CD4-positive, alpha-beta T cell treated with Interleukin-12 subunit alpha and Interleukin-12 subunit beta, for 1 hour (primary cell): ENCODE data around the gene CITED2.
A peak's percentile ranks its signal among the peaks of the same experiment; 100 is the strongest.
"Not testable (repeated sequence)": the region's sequence is repeated elsewhere in the genome, so short reads cannot be mapped to it uniquely, and the experiment has no call there.

Experiments used
- DNase-seq: peaks from one replicate; pipeline ENCODE4 v3.0.0-alpha.2; 2020

Gene CITED2

GRCh38 chr6:139364302-139364981 is 10.0 kb downstream of the CITED2 start:
- peak; percentile 66 for DNase-seq

- DNase-seq: not testable (repeated sequence)
These were observed 10.7 kb downstream of the CITED2 start for GRCh38 chr6:139363797-139364196.

GRCh38 chr6:139363123-139363522 is 11.3 kb downstream of the CITED2 start:
- DNase-seq: not testable (repeated sequence)

- no peak for DNase-seq
These were observed 13.2 kb downstream of the CITED2 start for GRCh38 chr6:139361211-139361610.

- no peak for DNase-seq
These were observed 17.5 kb downstream of the CITED2 start for GRCh38 chr6:139356924-139357323.

GRCh38 chr6:139355777-139356445 is 18.5 kb downstream of the CITED2 start:
- DNase-seq: no peak

GRCh38 chr6:139355172-139355571 is 19.3 kb downstream of the CITED2 start:
- DNase-seq: no peak

GRCh38 chr6:139354189-139354588 is 20.3 kb downstream of the CITED2 start:
- DNase-seq: no peak

- no peak for DNase-seq
These were observed 24.9 kb downstream of the CITED2 start for GRCh38 chr6:139349464-139350020.

- DNase-seq: no peak
These were observed 28.1 kb downstream of the CITED2 start for GRCh38 chr6:139346392-139346791.

GRCh38 chr6:139344186-139344963 is 30.1 kb downstream of the CITED2 start:
- DNase-seq: no peak

- no peak for DNase-seq
These were observed 31.2 kb downstream of the CITED2 start for GRCh38 chr6:139343052-139343750.

GRCh38 chr6:139341060-139341459 is 33.4 kb downstream of the CITED2 start:
- DNase-seq: no peak

- DNase-seq: no peak
These were observed 35.7 kb downstream of the CITED2 start for GRCh38 chr6:139338795-139339194.

GRCh38 chr6:139337830-139338229 is 36.6 kb downstream of the CITED2 start:
- DNase-seq: no peak

GRCh38 chr6:139337001-139337400 is 37.4 kb downstream of the CITED2 start:
- DNase-seq: no peak

GRCh38 chr6:139336488-139336887 is 38.0 kb downstream of the CITED2 start:
- peak; percentile 17 for DNase-seq

- no peak for DNase-seq
These were observed 38.8 kb downstream of the CITED2 start for GRCh38 chr6:139335447-139336210.

GRCh38 chr6:139334806-139335446 is 39.5 kb downstream of the CITED2 start:
- DNase-seq: no peak

GRCh38 chr6:139330826-139331500 is 43.5 kb downstream of the CITED2 start:
- no peak for DNase-seq

- DNase-seq: no peak
These were observed 44.1 kb downstream of the CITED2 start for GRCh38 chr6:139330306-139330705.
